ENCODE data around the gene CRBN. TPM values are rescaled to one million over a fixed set of nuclear protein-coding genes. Genes with fewer than 3 reads are reported as not detected.

CRBN gene
- total RNA-seq, 2 donors from 2014 or later: 30.0 to 47.7 TPM

DNA sequence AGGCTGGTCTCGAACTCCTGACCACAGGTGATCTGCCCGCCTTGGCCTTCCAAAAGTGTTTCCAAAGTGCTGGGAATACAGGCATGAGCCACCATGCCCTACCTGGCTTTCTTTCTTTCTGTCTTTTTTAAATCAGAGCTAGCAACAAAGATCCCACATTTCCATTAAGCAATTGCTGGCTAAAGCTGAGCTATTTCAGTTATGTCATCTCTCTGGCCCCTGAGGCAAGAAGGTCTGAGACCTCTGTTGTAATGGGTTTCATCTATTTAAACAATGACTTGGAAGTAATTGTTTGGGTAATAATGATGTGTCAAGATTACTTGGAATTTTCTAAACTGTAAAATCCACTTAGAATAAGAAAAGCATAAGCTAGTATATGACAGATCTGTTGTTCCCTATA is 30.2 kb upstream of the CRBN start:
- no peaks in the 10 kb centered on the region for H3K27me3 ChIP-seq
- no peaks in the 10 kb centered on the region for H3K36me3 ChIP-seq
- DNase-seq: no peak
- no peak overlapping the region for H3K4me3 ChIP-seq
- intact Hi-C loops (cut with DNase I): no loop called here
- H3K9me3 ChIP-seq: no peaks in the 10 kb centered on the region
- H3K9ac ChIP-seq (ENCODE audit: low read depth in 2 of 2, low read length in 2 of 2): no peak overlapping the region
- no peaks in the 10 kb centered on the region for H3K4me1 ChIP-seq
- H3K27ac ChIP-seq: no peak overlapping the region
- TF ChIP-seq, protein P1, sequence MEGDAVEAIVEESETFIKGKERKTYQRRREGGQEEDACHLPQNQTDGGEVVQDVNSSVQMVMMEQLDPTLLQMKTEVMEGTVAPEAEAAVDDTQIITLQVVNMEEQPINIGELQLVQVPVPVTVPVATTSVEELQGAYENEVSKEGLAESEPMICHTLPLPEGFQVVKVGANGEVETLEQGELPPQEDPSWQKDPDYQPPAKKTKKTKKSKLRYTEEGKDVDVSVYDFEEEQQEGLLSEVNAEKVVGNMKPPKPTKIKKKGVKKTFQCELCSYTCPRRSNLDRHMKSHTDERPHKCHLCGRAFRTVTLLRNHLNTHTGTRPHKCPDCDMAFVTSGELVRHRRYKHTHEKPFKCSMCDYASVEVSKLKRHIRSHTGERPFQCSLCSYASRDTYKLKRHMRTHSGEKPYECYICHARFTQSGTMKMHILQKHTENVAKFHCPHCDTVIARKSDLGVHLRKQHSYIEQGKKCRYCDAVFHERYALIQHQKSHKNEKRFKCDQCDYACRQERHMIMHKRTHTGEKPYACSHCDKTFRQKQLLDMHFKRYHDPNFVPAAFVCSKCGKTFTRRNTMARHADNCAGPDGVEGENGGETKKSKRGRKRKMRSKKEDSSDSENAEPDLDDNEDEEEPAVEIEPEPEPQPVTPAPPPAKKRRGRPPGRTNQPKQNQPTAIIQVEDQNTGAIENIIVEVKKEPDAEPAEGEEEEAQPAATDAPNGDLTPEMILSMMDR (IDR thresholded peaks at IDR 0.05): no peak

- H3K4me1 ChIP-seq: no peaks in the 10 kb centered on the region
- H3K27me3 ChIP-seq: no peaks in the 10 kb centered on the region
- no peak for DNase-seq
- no peaks in the 10 kb centered on the region for H3K9me3 ChIP-seq
- no peak overlapping the region for H3K27ac ChIP-seq
- TF ChIP-seq, protein P1 (IDR thresholded peaks at IDR 0.05): no peak
- H3K9ac ChIP-seq (ENCODE audit: low read depth in 2 of 2, low read length in 2 of 2): no peak overlapping the region
- no peaks in the 10 kb centered on the region for H3K36me3 ChIP-seq
- intact Hi-C loops (cut with DNase I): no loop called here
- no peak overlapping the region for H3K4me3 ChIP-seq
Measured at GRCh38 chr3:3209057-3209456, 29.6 kb upstream of the CRBN start.

DNA sequence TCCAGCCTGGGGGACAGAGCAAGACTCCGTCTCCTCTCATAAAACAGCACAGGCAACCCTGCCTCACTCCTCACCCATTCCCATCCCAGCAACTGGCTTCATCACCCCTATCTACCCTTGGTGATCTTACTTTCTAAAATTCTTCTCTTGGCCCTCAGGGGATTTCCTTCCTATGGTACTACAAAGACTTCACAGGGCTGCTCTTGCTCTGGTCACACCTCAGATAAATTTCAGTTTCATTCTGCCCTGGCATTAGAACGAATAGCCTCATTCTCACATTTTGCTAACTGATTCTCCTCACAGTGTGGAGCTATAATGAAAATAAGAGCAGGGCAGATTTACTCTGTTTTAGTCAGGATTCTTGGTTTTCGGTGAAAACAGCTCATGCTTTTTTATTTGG is 22.1 kb upstream of the CRBN start:
- no peaks in the 10 kb centered on the region for H3K4me1 ChIP-seq
- DNase-seq: no peak
- TF ChIP-seq, protein P1 (IDR thresholded peaks at IDR 0.05): no peak
- H3K9ac ChIP-seq (ENCODE audit: low read depth in 2 of 2, low read length in 2 of 2): no peak overlapping the region
- no peaks in the 10 kb centered on the region for H3K9me3 ChIP-seq
- intact Hi-C loops (cut with DNase I): loop anchor here (5.0 kb wide), 2 partner anchors 1071 to 1086 kb away; no protein-coding TSS in a partner anchor
- no peak overlapping the region for H3K4me3 ChIP-seq
- no peak overlapping the region for H3K27ac ChIP-seq
- H3K27me3 ChIP-seq: no peaks in the 10 kb centered on the region
- no peaks in the 10 kb centered on the region for H3K36me3 ChIP-seq

GRCh38 chr3:3200632-3201212 is 21.2 kb upstream of the CRBN start:
- no peaks in the 10 kb centered on the region for H3K4me1 ChIP-seq
- no peaks in the 10 kb centered on the region for H3K36me3 ChIP-seq
- H3K27ac ChIP-seq: no peak overlapping the region
- DNase-seq: peak; percentile 38
- TF ChIP-seq, protein P1 (IDR thresholded peaks at IDR 0.05): peak; percentile 74
- H3K27me3 ChIP-seq: no peaks in the 10 kb centered on the region
- intact Hi-C loops (cut with DNase I): loop anchor here (5.0 kb wide), 2 partner anchors 1072 to 1087 kb away; no protein-coding TSS in a partner anchor
- no peaks in the 10 kb centered on the region for H3K9me3 ChIP-seq
- H3K4me3 ChIP-seq: no peak overlapping the region
- no peak overlapping the region for H3K9ac ChIP-seq (ENCODE audit: low read depth in 2 of 2, low read length in 2 of 2)

- Histone ChIP-seq H3K9me3 (no peaks in the 10 kb centered on the region), H3K4me1 (no peaks in the 10 kb centered on the region), H3K9ac (ENCODE audit: low read depth in 2 of 2, low read length in 2 of 2) (no peak overlapping the region), H3K36me3 (no peaks in the 10 kb centered on the region), H3K27ac (no peak overlapping the region), H3K4me3 (no peak overlapping the region), H3K27me3 (no peaks in the 10 kb centered on the region)
- DNase-seq: no peak
- TF ChIP-seq, protein P1 (IDR thresholded peaks at IDR 0.05): no peak
- intact Hi-C loops (cut with DNase I): loop anchor here (5.0 kb wide), 1 partner anchor 803 kb away; no protein-coding TSS in a partner anchor
Measured at GRCh38 chr3:3199306-3199705, 19.8 kb upstream of the CRBN start.

Measured in colonic mucosa (tissue), 4 donors.